Activated CD4-positive, alpha-beta T cell treated with anti-CD3 and anti-CD28 coated beads, Interleukin-2, amount 50 U/mL, for 24 hours (primary cell): ENCODE measurements around the gene DTNA.
"Not testable (repeated sequence)": the region's sequence is repeated elsewhere in the genome, so short reads cannot be mapped to it uniquely, and the experiment has no call there.

Experiments
- DNase-seq, 2 donors: peaks; one replicate each; pipeline ENCODE4 v3.0.0-alpha.2; 2020; ENCODE audit warnings: low read depth in 1 of 2, low spot score in 1 of 2

The DTNA gene

DNA sequence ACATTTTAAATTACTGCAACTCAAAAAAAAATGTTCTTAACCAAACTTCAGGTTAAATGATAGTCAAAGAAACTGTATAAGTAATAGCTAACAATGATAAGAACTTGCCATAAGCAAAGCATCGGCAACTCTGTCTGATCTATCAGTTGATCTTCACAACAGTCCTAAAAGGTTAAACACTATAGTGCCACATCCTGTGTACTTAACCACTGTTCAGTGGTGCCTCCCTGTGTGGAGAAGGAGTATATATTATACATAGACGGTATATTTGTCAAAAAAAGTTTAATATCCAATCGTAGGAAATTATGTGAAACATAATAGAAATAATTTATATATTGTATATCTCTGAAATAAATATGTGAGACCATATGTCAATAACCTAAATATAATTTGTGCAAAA is 13.0 kb downstream of the DTNA start:
- no peak for DNase-seq

- DNase-seq: not testable (repeated sequence)
Measured at GRCh38 chr18:34725737-34726136, 15.6 kb downstream of the DTNA start.

GRCh38 chr18:34726286-34727004 is 16.3 kb downstream of the DTNA start:
- DNase-seq: no peak

DNA sequence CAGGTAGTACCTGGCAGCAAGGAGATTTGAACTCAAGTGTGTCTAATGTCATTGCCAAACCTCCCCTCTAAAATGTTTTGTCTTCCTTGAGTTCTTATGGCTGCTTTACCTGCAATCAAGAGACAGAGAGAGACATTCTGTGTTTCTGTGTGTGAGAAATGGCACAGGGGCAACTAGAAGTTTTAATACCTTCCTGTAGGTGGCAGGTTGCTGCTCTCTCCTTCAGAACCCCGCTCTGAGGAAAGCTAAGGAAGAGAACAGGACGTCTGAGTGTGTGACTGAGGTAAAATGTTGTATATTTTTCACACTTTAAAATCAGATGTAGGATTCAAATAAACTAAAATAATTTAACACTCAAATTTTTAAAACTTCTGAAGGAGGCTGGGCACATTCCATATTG is 19.2 kb downstream of the DTNA start:
- no peak for DNase-seq

DNA sequence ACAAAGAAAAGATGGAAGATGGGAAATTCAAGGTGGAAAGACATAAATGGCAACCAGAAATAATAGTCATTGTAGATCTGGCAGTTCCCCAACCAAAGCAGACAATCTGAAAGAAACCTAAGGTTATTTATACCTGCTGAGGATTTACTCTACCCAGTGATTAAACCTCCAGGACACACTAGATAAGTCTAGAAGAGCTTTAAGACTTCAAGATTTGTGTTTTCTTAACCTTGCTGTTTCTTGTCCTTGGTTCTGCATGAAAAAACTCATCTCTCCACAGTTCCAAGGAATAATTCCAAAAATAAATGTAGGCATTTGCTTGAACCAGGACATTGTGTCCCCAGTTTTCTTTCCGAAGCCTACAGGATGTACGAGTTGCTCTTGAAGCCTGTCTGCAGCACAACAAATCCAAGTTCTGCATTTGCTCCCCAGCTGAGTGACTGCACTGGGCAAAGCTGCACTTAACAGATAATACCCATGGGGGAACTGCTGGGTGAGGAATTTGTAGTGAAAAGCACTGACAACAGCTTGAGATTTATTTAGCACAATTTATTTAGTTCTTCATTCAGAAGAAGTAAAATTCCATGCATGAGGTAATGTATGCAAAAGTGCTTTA is 19.8 kb downstream of the DTNA start:
- DNase-seq: no peak

- DNase-seq: no peak
Measured at GRCh38 chr18:34730774-34731173, 20.7 kb downstream of the DTNA start.

DNA sequence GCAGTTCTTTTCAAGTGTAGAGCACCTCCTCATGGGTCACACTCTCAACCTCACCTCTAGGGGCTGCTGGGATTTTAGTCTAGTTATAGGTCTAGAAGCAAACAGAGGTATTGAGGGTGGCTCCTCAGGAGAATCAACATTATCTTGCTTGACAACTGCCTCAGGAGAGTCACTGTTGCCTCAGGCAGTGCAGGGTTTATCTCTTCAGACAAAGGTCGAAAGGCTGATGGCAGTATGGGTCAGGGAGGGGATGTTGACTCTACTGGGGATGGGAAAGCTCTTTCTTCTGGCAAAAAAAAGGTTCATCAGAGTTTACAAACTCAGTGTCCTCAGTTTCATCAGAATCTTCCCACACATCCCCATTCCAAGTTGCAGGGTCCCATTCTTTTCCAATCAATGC is 24.0 kb downstream of the DTNA start:
- DNase-seq: no peak

- not testable (repeated sequence) for DNase-seq
Measured at GRCh38 chr18:34734526-34734925, 24.4 kb downstream of the DTNA start.

GRCh38 chr18:34738175-34738894 is 28.2 kb downstream of the DTNA start:
- no peak for DNase-seq

- DNase-seq: no peak
Measured at GRCh38 chr18:34740101-34740500, 30.0 kb downstream of the DTNA start.

GRCh38 chr18:34740724-34741123 is 30.6 kb downstream of the DTNA start:
- no peak for DNase-seq

DNA sequence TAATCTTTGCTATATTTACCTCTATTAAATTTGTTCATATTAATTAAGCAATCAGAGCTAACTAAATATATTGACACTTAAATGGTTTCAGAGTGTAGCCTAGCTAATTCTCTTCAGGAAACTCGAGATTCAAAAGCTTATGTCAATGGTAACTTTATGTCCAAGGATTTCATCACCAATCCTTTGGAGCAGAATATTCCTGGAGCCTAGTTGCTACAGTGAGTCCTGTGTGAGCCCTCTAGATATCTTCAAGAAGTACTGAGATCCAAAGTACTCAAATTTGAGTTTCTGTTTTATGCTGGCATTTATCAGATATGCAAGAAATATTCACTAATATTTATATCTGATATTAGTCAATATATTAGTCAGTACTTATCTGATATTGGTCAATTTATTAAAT is 31.3 kb downstream of the DTNA start:
- no peak for DNase-seq

DNA sequence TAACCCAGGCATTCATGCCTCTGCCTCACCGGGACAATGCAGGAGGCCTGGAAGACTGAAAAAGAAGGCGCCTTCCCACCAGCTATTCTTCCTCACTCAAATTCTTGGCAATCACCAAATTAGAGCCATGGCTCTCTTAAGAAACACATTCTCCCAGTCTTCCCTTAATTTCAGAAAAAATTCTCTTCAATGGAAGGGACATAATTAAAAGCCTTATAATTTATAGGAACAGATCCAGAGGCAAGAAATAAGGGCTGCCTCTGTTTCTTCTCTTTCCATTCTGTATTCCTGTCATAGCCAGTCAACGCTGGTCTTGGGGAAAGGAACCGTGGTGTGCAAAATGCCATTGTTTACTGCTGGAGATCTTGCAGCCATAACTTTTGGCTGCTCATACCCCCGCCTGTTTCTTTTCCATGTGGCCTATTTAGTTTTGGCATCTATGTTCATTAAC is 32.8 kb downstream of the DTNA start:
- DNase-seq: no peak

GRCh38 chr18:34744569-34744968 is 34.5 kb downstream of the DTNA start:
- DNase-seq: no peak

DNA sequence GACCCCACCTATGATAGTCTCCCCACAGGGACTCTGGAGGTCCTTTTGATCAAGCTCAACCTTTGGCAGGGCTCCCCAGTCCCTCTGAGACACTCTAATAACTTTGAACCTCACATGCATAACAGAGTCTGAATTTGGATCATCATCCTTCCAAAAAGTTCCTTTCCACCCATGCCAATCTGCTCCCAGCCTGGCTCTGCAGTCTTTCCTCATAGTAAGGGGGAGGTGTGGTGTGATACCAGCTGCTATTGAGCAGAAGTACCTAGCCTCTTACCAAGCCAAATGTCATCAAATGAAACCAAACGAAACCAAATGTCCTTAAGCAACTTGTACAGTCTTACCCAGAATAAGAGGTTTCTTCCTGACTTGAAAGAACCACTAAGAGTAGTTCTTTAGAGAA is 36.5 kb downstream of the DTNA start:
- no peak for DNase-seq

DNA sequence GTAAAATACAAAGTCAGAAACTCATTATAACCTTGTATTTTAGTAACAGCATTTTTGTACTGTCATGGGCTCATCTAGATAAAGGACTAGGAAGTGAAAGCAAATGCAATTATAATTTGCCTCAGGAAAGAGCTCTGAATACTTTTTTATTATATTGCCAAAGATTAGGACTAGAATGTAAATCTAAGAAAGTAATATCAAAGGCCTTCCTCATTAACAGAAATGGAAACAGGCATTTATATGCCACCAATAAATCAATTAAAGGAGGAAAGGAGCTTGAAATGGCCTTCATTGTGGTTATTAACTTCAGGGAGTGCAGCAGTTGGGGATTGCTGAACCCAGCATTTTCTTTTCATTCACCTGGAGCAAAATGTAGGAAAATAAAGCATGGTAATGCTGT is 39.6 kb downstream of the DTNA start:
- DNase-seq: no peak

- DNase-seq: no peak
Measured at GRCh38 chr18:34752056-34752455, 42.0 kb downstream of the DTNA start.

- DNase-seq: no peak
Measured at GRCh38 chr18:34754300-34754699, 44.2 kb downstream of the DTNA start.

DNA sequence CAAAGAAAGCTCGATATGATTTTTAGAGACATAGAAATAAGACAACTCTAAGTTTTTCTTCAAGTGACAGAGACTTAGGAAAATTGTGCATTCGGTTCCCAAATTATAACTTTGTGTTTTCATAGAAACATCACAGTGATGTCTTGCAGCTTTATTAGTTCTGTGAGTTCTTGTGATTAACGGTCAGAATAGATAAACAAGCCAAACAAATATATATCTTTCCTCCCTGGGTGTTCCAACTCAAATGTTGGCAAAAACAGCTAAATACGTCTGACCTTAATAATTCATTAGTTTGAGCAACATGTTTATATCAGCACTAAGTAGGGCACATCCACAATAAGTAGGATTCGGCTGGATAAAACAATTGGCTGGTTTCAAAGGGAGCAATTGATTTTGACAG is 47.6 kb downstream of the DTNA start:
- DNase-seq: no peak

- no peak for DNase-seq
Measured at GRCh38 chr18:34758378-34758948, 48.4 kb downstream of the DTNA start.

DNA sequence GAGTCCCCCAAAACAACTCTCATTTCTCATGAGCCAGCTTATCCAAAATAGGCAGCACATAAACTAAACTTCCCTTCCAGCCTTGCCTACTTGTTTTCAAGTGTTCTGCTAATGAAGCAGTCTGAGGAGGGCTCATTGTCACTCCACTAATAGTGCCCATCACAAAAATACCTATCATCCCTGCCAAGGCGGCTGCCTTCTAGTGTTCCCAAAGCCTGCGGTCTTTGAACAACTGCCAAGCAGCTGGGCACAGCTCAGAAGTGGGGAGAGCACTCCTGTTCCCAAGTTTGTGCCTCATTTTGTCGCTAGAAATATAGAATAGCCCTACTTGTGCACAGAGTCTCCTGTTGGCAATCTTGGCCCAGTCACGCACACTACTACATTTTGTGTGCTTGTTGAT is 50.3 kb downstream of the DTNA start:
- DNase-seq: no peak

DNA sequence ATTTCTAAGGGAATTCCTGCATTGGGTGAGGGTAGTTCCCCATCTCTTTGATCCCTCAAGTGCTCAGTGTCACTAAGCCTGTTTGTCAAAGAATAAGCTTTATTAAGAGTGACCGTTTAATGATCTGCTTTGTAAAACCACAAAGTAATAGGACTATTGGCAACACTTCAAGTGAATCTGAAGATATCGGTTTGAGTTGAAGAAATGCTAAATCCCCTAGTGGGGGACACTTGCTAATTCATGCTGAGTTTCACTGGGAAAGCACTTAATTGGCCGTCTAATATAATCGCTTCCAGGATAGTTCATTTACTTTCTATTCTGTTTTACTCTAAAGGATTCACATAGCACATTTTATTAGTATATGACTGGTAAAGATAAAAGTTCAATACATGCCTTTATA is 54.4 kb downstream of the DTNA start:
- DNase-seq: no peak
